Erythroblast (primary cell): ENCODE measurements around the gene CDH13.

Experiments used
- GATA1 ChIP-seq: IDR thresholded peaks from 2 replicates; pipeline ENCODE4 v1.6.1; 2011; ENCODE audit warnings: low read depth, mild to moderate bottlenecking, control low read depth, low read length, moderate library complexity
- POLR2A ChIP-seq: IDR thresholded peaks from 2 replicates; pipeline ENCODE4 v1.6.1; 2011; ENCODE audit warnings: mild to moderate bottlenecking, low read length

- TF ChIP-seq POLR2A (no peak), GATA1 (no peak)
These were observed 511.1 kb downstream of the CDH13 start for GRCh38 chr16:83137894-83138293.
